Peyer's patch (tissue), 4 donors: ENCODE measurements around the gene LRRC57.

Source experiments
- POLR2A ChIP-seq, 2 donors: fragments of 450-650 bp; IDR thresholded peaks; one replicate each; pipeline ENCODE4 v1.5.1; 2017; ENCODE audit warnings: antibody characterized with exemption in 2 of 2, mild to moderate bottlenecking in 2 of 2, moderate library complexity in 2 of 2
- TF ChIP-seq, protein P1 (sequence below), 6 experiments: fragments of 450-650 bp in 4 of 6; fragments of 200-600 bp in 2 of 6; sonication (generic) in 1 of 6; IDR thresholded peaks; one replicate each; pipeline ENCODE4 v1.5.1; 2017 to 2019; ENCODE audit warnings: antibody characterized with exemption in 6 of 6, mild to moderate bottlenecking in 3 of 6, moderate library complexity in 1 of 6

DNA sequence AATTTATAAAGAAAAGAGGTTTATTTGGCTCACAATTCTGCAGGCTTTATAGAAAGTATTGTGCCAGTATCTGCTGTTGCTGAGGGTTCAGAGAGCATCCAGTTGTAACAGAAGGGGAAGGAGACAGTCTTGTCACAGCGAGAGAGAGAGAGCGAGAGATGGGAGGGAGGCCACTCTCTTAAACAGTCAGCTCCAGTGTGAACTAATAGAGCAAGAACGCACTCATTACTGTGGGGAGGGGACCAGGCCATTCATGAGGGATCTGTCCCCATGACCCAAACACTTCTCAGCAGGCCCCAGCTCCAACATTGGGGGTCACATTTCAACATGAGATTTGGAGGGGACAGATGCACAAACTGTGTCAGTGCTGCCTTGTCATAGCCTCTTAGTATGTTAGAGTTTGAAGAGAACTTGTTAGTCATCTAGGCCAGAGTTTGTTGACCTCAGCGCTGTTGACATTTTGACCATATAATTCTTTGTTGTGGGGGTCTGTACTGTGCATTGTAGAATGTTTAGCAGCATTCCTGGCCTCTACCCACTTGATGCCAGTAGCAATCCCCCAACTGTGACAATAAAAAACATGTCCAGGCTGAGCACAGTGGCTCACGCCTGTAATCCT is 42.1 kb upstream of the LRRC57 start:
- TF ChIP-seq POLR2A (IDR thresholded peaks at IDR 0.05) = no peak
- TF ChIP-seq, protein P1, sequence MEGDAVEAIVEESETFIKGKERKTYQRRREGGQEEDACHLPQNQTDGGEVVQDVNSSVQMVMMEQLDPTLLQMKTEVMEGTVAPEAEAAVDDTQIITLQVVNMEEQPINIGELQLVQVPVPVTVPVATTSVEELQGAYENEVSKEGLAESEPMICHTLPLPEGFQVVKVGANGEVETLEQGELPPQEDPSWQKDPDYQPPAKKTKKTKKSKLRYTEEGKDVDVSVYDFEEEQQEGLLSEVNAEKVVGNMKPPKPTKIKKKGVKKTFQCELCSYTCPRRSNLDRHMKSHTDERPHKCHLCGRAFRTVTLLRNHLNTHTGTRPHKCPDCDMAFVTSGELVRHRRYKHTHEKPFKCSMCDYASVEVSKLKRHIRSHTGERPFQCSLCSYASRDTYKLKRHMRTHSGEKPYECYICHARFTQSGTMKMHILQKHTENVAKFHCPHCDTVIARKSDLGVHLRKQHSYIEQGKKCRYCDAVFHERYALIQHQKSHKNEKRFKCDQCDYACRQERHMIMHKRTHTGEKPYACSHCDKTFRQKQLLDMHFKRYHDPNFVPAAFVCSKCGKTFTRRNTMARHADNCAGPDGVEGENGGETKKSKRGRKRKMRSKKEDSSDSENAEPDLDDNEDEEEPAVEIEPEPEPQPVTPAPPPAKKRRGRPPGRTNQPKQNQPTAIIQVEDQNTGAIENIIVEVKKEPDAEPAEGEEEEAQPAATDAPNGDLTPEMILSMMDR (IDR thresholded peaks at IDR 0.05) = no peak
